GM12878 (cell line): ENCODE data around the gene LIPA. TPM values are rescaled to one million over a fixed set of nuclear protein-coding genes. Genes with fewer than 3 reads are reported as not detected.

Source experiments
- ATAC-seq: fragments of 200-7000 bp; cut with Tn5 transposase; 3 replicates; pipeline ENCODE4 v1.9.1; 2020; ENCODE audit warnings: mild to moderate bottlenecking, moderate library complexity
- BruUV-seq: library from RNA; stranded (reverse); fragments of 400-500 nt; replicated peaks from 2 replicates; lab custom pipeline; 2021; lab: Mats Ljungman, UMichigan
- CTCF ChIA-PET: fragments of 300-600 bp; sonication (Branson Sonifier 250); formaldehyde crosslinking; extraction: SDS; loops from one replicate; lab custom pipeline; 2021; ENCODE audit warnings: inconsistent platforms; lab: Yijun Ruan, JAX
- POLR2A ChIA-PET: fragments of 350-600 bp; formaldehyde crosslinking; extraction: SDS; loops from one replicate; lab custom pipeline; 2021; ENCODE audit warnings: inconsistent platforms; lab: Charles Lee
- RAD21 ChIA-PET: fragments of 300-600 bp; sonication (Branson Sonifier 250); formaldehyde crosslinking; loops from one replicate; lab custom pipeline; 2023; ENCODE audit warnings: antibody characterized with exemption; ENCODE audit not compliant: unreplicated experiment; lab: Charles Lee
- SMC1A ChIA-PET: fragments of 300-600 bp; sonication (Branson Sonifier 250); formaldehyde crosslinking; loops from one replicate; lab custom pipeline; 2023; ENCODE audit not compliant: unreplicated experiment, uncharacterized antibody; lab: Charles Lee
- DNase-seq: peaks from one replicate; pipeline ENCODE4 v3.0.0-alpha.2; 2011; ENCODE audit warnings: low read depth, low spot score
- FAIRE-seq: peaks from 3 replicates; lab custom pipeline; 2011; peaks lifted over from hg19 to GRCh38; lab: Jason Lieb, UNC
- H2AFZ ChIP-seq: 2 replicates; pipeline ENCODE4 v1.6.0; 2011; ENCODE audit warnings: low read depth, low read length, control low read depth; ENCODE audit not compliant: control insufficient read depth
- H3K27ac ChIP-seq: 2 replicates; pipeline ENCODE4 v1.5.1; 2011; ENCODE audit warnings: control low read depth; ENCODE audit not compliant: control insufficient read depth, insufficient read depth
- H3K27me3 ChIP-seq, 2 experiments: replicated peaks in 1 of 2; 2 replicates each; pipeline versions ENCODE4 v1.6.0 to v1.6.1; 2011; ENCODE audit warnings: low read length in 1 of 2; ENCODE audit not compliant: control insufficient read depth in 2 of 2, insufficient read depth in 2 of 2
- H3K36me3 ChIP-seq, 2 experiments: 2 replicates each; pipeline ENCODE4 v1.5.1; 2011; ENCODE audit warnings: low read length in 1 of 2; ENCODE audit not compliant: control insufficient read depth in 2 of 2, insufficient read depth in 2 of 2
- H3K4me1 ChIP-seq: 2 replicates; pipeline ENCODE4 v1.6.1; 2011; ENCODE audit warnings: mild to moderate bottlenecking, low read length, moderate library complexity, mixed read lengths; ENCODE audit not compliant: control insufficient read depth, insufficient read depth
- H3K4me2 ChIP-seq: 2 replicates; pipeline ENCODE4 v1.6.0; 2011; ENCODE audit warnings: control low read depth; ENCODE audit not compliant: control insufficient read depth, insufficient read depth
- H3K4me3 ChIP-seq: fragments of 200-600 bp; sonication (generic); 2 replicates; pipeline ENCODE4 v1.5.1; 2016
- H3K79me2 ChIP-seq: 2 replicates; pipeline ENCODE4 v1.6.0; 2011; ENCODE audit warnings: low read length; ENCODE audit not compliant: control insufficient read depth, insufficient read depth
- H3K9ac ChIP-seq: 2 replicates; pipeline ENCODE4 v1.8.0; 2011; ENCODE audit warnings: low read length, control low read depth, mixed read lengths; ENCODE audit not compliant: control insufficient read depth, insufficient read depth
- H3K9me3 ChIP-seq: replicated peaks from 3 replicates; pipeline ENCODE4 v1.5.1; 2011; ENCODE audit warnings: mild to moderate bottlenecking, low read length; ENCODE audit not compliant: control insufficient read depth, insufficient read depth
- H4K20me1 ChIP-seq: 2 replicates; pipeline ENCODE4 v1.6.0; 2011; ENCODE audit not compliant: control insufficient read depth, insufficient read depth
- BHLHE40 ChIP-seq, 2 experiments: fragments of 450-650 bp in 1 of 2; IDR thresholded peaks; 2 replicates each; pipeline ENCODE4 v1.6.1; 2011 to 2017; ENCODE audit warnings: low read depth in 2 of 2, borderline replicate concordance in 1 of 2, improper control_type of control experiment in 1 of 2, low read length in 1 of 2, mild to moderate bottlenecking in 1 of 2
- MYC ChIP-seq: IDR thresholded peaks from 2 replicates; pipeline ENCODE4 v1.6.1; 2011; ENCODE audit warnings: mild to moderate bottlenecking, low read length, moderate library complexity, inconsistent platforms; ENCODE audit not compliant: insufficient read depth, insufficient replicate concordance, insufficient read length, severe bottlenecking
- NR2C1 ChIP-seq: fragments of 450-650 bp; IDR thresholded peaks from 2 replicates; pipeline ENCODE4 v1.6.1; 2017; ENCODE audit warnings: antibody characterized with exemption, mild to moderate bottlenecking, moderate library complexity
- SUPT20H ChIP-seq: IDR thresholded peaks from 2 replicates; pipeline ENCODE4 v1.6.1; 2011; ENCODE audit warnings: low read depth, mild to moderate bottlenecking, low read length, moderate library complexity, borderline replicate concordance; ENCODE audit not compliant: control insufficient read depth
- TBL1XR1 ChIP-seq: IDR thresholded peaks from 2 replicates; pipeline ENCODE4 v1.6.1; 2012; ENCODE audit warnings: low read depth, low read length, improper control_type of control experiment
- WGBS: methylation state at CpG from one replicate; pipeline ENCODE4 v1.1.6; 2016; ENCODE audit warnings: low lambda C conversion rate; ENCODE audit not compliant: insufficient replicate concordance, insufficient coverage; ENCODE audit errors: missing lambda C conversion rate; 5-methylcytosine and 5-hydroxymethylcytosine counted together
- in situ Hi-C: fragments of 300-500 bp; cut with MboI; formaldehyde crosslinking; loops from 9 replicates; pipeline ENCODE4 v1.14.3; 2018; ENCODE audit warnings: mixed read lengths
- intact Hi-C: fragments of 100-400 bp; cut with micrococcal nuclease; formaldehyde crosslinking; loops from one replicate; pipeline ENCODE4 v1.14.2; 2022; ENCODE audit not compliant: unreplicated experiment
- polyA plus RNA-seq, 11 experiments: library from polyadenylated mRNA; depleted of rRNA in 4 of 11; unstranded in 6 of 11; stranded (reverse) in 5 of 11; fragments of >200 nt; fragmentation: Nextera tagmentation in 4 of 11; fragmentation: Illumina TruSeq in 1 of 11; extraction: Ambion mirVana in 4 of 11; extraction: Trizol in 1 of 11; gene quantifications; 1 replicate in 1 of 11; 2 replicates in 10 of 11; pipeline versions ENCODE4 v1.2.1 to v1.2.3, GENCODE V29; 2011 to 2016; ENCODE audit warnings: inconsistent platforms in 2 of 11, missing spikeins in 2 of 11, low read depth in 1 of 11
- total RNA-seq, 4 experiments: library from RNA; depleted of rRNA in 3 of 4; stranded (reverse); fragments of >200 nt in 3 of 4; fragmentation: Illumina TruSeq in 1 of 4; extraction: Trizol in 1 of 4; gene quantifications; 2 replicates each; pipeline versions ENCODE4 v1.2.1 to v1.2.3, GENCODE V29; 2013 to 2021
- TF ChIP-seq, protein P1 (sequence below): fragments of 450-650 bp; formaldehyde crosslinking; IDR thresholded peaks from 2 replicates; pipeline ENCODE4 v1.4.0; 2022; ENCODE audit warnings: mild to moderate bottlenecking, moderate library complexity

LIPA gene
- total and polyA plus RNA-seq, 10 of the 15 experiments (the other 5 are each of a cell fraction or from before 2014, with no cell fraction given), result 31.1 to 50.3 (median 39.5) TPM

- Histone ChIP-seq H3K4me3 (no peak overlapping the region), H3K36me3 (peaks cover 0 to 5% of the 10 kb centered on the region in 2 experiments; a peak in 2 of 4 replicates), H3K4me1 (peaks cover 27% of the 10 kb centered on the region), H3K79me2 (no peaks in the 10 kb centered on the region), H3K4me2 (no peak overlapping the region), H4K20me1 (no peaks in the 10 kb centered on the region), H3K27ac (no peak overlapping the region), H3K9ac (no peak overlapping the region), H3K27me3 (no peaks in the 10 kb centered on the region), H2AFZ (no peak overlapping the region), H3K9me3 (no peaks in the 10 kb centered on the region)
- ATAC-seq (no peak), FAIRE-seq (no peak), DNase-seq (no peak)
- ChIA-PET CTCF (interaction anchor here (1.1 to 7.3 kb wide), 2 partner anchors 21 to 177 kb away, joined by 3 to 92 read pairs; no protein-coding TSS in a partner anchor), POLR2A (interaction anchor here (0.7 kb wide), 1 partner anchor 92 kb away, joined by 3 read pairs; no protein-coding TSS in a partner anchor), RAD21 (interaction anchor here (3.4 kb wide), 1 partner anchor 21 kb away, joined by 17 read pairs; no protein-coding TSS in a partner anchor), SMC1A (interaction anchor here (0.5 to 1.3 kb wide), 3 partner anchors 10 to 22 kb away, joined by 3 read pairs; no protein-coding TSS in a partner anchor)
- TF ChIP-seq SUPT20H, result no peak
- no peak for TF ChIP-seq TBL1XR1
- no peak for TF ChIP-seq NR2C1
- no peak for TF ChIP-seq BHLHE40 (IDR thresholded peaks at IDR 0.05; ENCODE audit: borderline replicate concordance in 1 of 2, low read depth in 2 of 2, low read length in 1 of 2)
- TF ChIP-seq MYC, result no peak
- TF ChIP-seq, protein P1, sequence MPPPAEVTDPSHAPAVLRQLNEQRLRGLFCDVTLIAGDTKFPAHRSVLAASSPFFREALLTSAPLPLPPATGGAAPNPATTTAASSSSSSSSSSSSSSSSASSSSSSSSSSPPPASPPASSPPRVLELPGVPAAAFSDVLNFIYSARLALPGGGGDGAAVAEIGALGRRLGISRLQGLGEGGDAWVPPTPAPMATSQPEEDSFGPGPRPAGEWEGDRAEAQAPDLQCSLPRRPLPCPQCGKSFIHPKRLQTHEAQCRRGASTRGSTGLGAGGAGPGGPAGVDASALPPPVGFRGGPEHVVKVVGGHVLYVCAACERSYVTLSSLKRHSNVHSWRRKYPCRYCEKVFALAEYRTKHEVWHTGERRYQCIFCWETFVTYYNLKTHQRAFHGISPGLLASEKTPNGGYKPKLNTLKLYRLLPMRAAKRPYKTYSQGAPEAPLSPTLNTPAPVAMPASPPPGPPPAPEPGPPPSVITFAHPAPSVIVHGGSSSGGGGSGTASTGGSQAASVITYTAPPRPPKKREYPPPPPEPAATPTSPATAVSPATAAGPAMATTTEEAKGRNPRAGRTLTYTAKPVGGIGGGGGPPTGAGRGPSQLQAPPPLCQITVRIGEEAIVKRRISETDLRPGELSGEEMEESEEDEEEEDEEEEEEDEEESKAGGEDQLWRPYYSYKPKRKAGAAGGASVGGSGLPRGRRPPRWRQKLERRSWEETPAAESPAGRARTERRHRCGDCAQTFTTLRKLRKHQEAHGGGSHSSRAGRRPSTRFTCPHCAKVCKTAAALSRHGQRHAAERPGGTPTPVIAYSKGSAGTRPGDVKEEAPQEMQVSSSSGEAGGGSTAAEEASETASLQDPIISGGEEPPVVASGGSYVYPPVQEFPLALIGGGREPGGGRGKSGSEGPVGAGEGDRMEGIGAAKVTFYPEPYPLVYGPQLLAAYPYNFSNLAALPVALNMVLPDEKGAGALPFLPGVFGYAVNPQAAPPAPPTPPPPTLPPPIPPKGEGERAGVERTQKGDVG (CRISPR knock-in tag), result no peak
- BruUV-seq, result no TSS peak
- in situ Hi-C loops (no loop called here), intact Hi-C loops (no loop called here)
- WGBS, result 89% methylated on average over 5 of the region's 5 CpGs
These were observed 12.5 kb downstream of the LIPA start for GRCh38 chr10:89238956-89239644.
